Measurements from ENCODE around the gene C17orf58.
"Not testable (repeated sequence)": the region's sequence is repeated elsewhere in the genome, so short reads cannot be mapped to it uniquely, and the experiment has no call there.

DNA sequence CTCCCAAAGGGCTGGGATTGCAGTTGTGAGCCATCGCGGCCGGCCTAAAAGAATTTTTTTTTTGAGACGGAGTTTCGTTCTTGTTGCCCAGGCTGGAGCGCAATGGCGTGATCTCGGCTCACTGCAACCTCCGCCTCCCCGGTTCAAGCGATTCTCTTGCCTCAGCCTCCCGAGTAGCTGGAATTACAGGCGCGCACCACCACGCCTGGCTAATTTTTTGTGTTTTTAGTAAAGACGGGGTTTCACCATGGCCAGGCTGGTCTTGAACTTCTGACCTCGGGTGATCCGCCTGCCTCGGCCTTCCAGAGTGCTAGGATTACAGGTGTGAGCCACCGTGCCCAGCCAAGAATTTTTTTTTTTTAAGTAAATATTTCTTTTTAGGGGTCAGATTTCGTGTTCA lies 22.2 kb upstream of the C17orf58 start:
- TF ChIP-seq CTCF (IDR thresholded peaks at IDR 0.05); EZH2 (IDR thresholded peaks at IDR 0.05; ENCODE audit: borderline replicate concordance, insufficient read depth, low read depth, low read length, poor library complexity, severe bottlenecking): not testable (repeated sequence)

All from B cell (primary cell).